ENCODE data around the gene NOP16. TPM values are rescaled to one million over a fixed set of nuclear protein-coding genes. Genes with fewer than 3 reads are reported as not detected.

Gene NOP16
- total RNA-seq, 1 donor from 2014 or later: 19.1 TPM

- TF ChIP-seq, protein P1, sequence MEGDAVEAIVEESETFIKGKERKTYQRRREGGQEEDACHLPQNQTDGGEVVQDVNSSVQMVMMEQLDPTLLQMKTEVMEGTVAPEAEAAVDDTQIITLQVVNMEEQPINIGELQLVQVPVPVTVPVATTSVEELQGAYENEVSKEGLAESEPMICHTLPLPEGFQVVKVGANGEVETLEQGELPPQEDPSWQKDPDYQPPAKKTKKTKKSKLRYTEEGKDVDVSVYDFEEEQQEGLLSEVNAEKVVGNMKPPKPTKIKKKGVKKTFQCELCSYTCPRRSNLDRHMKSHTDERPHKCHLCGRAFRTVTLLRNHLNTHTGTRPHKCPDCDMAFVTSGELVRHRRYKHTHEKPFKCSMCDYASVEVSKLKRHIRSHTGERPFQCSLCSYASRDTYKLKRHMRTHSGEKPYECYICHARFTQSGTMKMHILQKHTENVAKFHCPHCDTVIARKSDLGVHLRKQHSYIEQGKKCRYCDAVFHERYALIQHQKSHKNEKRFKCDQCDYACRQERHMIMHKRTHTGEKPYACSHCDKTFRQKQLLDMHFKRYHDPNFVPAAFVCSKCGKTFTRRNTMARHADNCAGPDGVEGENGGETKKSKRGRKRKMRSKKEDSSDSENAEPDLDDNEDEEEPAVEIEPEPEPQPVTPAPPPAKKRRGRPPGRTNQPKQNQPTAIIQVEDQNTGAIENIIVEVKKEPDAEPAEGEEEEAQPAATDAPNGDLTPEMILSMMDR (IDR thresholded peaks at IDR 0.05; ENCODE audit: borderline replicate concordance): no peak
- no peaks in the 10 kb centered on the region for H3K27me3 ChIP-seq (ENCODE audit: low read depth)
Measured at GRCh38 chr5:176362233-176362490, 26.2 kb downstream of the NOP16 start.

DNA sequence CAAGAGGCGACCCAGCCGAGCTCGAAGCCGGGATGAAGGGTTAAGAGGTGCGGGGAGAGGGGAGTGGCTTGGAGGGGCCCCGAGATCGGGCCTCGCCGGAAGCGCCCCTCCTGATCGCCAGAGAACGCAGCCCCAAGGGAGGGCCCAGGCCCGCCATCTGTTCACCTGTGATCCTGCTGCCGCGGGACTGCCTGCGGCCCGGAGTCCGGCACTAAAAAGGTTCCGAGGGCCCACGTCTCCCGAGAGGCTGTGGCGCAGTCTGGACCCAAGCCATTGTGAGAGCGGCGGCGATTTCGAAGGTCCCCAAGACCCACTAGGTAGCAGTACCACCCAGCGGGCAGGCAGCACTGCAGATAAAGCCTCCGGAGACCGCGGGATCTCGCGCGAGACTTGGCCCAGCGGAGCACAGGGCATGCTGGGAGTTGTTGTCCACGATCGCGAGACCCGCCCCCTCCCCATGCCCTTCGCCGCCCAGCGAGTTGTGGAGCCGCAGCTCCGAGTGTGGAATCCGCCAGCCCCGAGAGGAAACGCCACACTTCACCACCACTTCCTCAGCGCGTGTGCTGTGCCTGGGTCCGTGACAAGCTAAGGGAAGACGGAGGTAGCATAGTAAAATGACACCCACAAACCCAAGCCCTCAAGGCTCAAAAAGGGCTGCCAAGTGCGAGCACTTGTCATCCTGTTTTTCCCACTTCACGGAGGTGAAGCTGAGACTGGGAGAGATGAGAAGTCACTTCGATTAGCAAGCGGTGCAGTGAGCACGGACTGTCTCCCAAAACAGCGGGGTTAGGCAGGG is 26.8 kb downstream of the NOP16 start, which contains the start of gene KIAA1191:
TSS of gene KIAA1191 (minus strand) at position 328 of the 796 bp plus-strand sequence. CDS start 2,256 bp downstream, outside the sequence.
- TF ChIP-seq, protein P1 (IDR thresholded peaks at IDR 0.05; ENCODE audit: borderline replicate concordance): peak; percentile 30
- peaks cover 60% of the 10 kb centered on the region for H3K4me1 ChIP-seq
- H3K36me3 ChIP-seq: peaks cover 30% of the 10 kb centered on the region
- no peaks in the 10 kb centered on the region for H3K27me3 ChIP-seq (ENCODE audit: low read depth)
- peak within 1 kb of the TSS; percentile 97 for H3K4me3 ChIP-seq
- H3K9me3 ChIP-seq (replicated peaks): no peaks in the 10 kb centered on the region
- peak within 1 kb of the TSS; percentile 85 for H3K27ac ChIP-seq (replicated peaks)
- DNase-seq: peak; percentile 97
- intact Hi-C loops (cut with micrococcal nuclease): no loop called here

More at GRCh38 chr5:176362233-176362490, 26.2 kb downstream of the NOP16 start:
- DNase-seq: no peak
- peak overlapping the region; percentile 85 for H3K27ac ChIP-seq (replicated peaks)
- H3K4me3 ChIP-seq: peak overlapping the region; percentile 97
- H3K4me1 ChIP-seq: peaks cover 61% of the 10 kb centered on the region
- H3K9me3 ChIP-seq (replicated peaks): no peaks in the 10 kb centered on the region
- H3K36me3 ChIP-seq: peaks cover 26% of the 10 kb centered on the region
- intact Hi-C loops (cut with micrococcal nuclease): no loop called here

GRCh38 chr5:176360894-176361436 is 27.4 kb downstream of the NOP16 start:
- intact Hi-C loops (cut with micrococcal nuclease): no loop called here
- Histone ChIP-seq H3K27ac (replicated peaks) (peak overlapping the region; percentile 85), H3K4me1 (peaks cover 53% of the 10 kb centered on the region), H3K4me3 (peak overlapping the region; percentile 97), H3K36me3 (peaks cover 35% of the 10 kb centered on the region), H3K27me3 (ENCODE audit: low read depth) (no peaks in the 10 kb centered on the region), H3K9me3 (replicated peaks) (no peaks in the 10 kb centered on the region)
- TF ChIP-seq, protein P1 (IDR thresholded peaks at IDR 0.05; ENCODE audit: borderline replicate concordance): no peak
- DNase-seq: no peak

- H3K27ac ChIP-seq (replicated peaks): no peak overlapping the region
- TF ChIP-seq, protein P1 (IDR thresholded peaks at IDR 0.05; ENCODE audit: borderline replicate concordance): no peak
- H3K9me3 ChIP-seq (replicated peaks): no peaks in the 10 kb centered on the region
- H3K36me3 ChIP-seq: peaks cover 45% of the 10 kb centered on the region
- H3K27me3 ChIP-seq (ENCODE audit: low read depth): no peaks in the 10 kb centered on the region
- intact Hi-C loops (cut with micrococcal nuclease): no loop called here
- H3K4me3 ChIP-seq: peak overlapping the region; percentile 97
- H3K4me1 ChIP-seq: peaks cover 45% of the 10 kb centered on the region
- DNase-seq: no peak
Measured at GRCh38 chr5:176359658-176360057, 28.7 kb downstream of the NOP16 start.

- H3K27me3 ChIP-seq (ENCODE audit: low read depth): no peaks in the 10 kb centered on the region
- intact Hi-C loops (cut with micrococcal nuclease): no loop called here
- H3K36me3 ChIP-seq: peaks cover 80% of the 10 kb centered on the region
- H3K4me3 ChIP-seq: no peak overlapping the region
- TF ChIP-seq, protein P1 (IDR thresholded peaks at IDR 0.05; ENCODE audit: borderline replicate concordance): no peak
- H3K4me1 ChIP-seq: peaks cover 35% of the 10 kb centered on the region
- H3K27ac ChIP-seq (replicated peaks): no peak overlapping the region
- H3K9me3 ChIP-seq (replicated peaks): no peaks in the 10 kb centered on the region
- no peak for DNase-seq
Measured at GRCh38 chr5:176356179-176356566, 32.2 kb downstream of the NOP16 start.

Measured in left ventricle myocardium inferior (tissue), 1 donor.